ENCODE data around the gene PODXL2.
"Not testable (repeated sequence)": the region's sequence is repeated elsewhere in the genome, so short reads cannot be mapped to it uniquely, and the experiment has no call there.

The PODXL2 gene

GRCh38 chr3:127674790-127675189, 45.8 kb downstream of the PODXL2 start:
- DNase-seq (ENCODE audit: low read depth, low spot score), result no peak

- DNase-seq (ENCODE audit: low read depth, low spot score), result no peak
Measured at GRCh38 chr3:127675651-127676391, 46.8 kb downstream of the PODXL2 start.

GRCh38 chr3:127676456-127676855, 47.5 kb downstream of the PODXL2 start:
- DNase-seq (ENCODE audit: low read depth, low spot score), result no peak

- DNase-seq (ENCODE audit: low read depth, low spot score), result no peak
Measured at GRCh38 chr3:127676921-127677351, 48.0 kb downstream of the PODXL2 start.

GRCh38 chr3:127677541-127678314, 48.7 kb downstream of the PODXL2 start:
- no peak for DNase-seq (ENCODE audit: low read depth, low spot score)

- DNase-seq (ENCODE audit: low read depth, low spot score), result no peak
Measured at GRCh38 chr3:127678315-127678599, 49.3 kb downstream of the PODXL2 start.

- DNase-seq (ENCODE audit: low read depth, low spot score), result no peak
Measured at GRCh38 chr3:127678611-127679533, 49.9 kb downstream of the PODXL2 start.

- DNase-seq (ENCODE audit: low read depth, low spot score), result no peak
Measured at GRCh38 chr3:127679534-127680145, 50.7 kb downstream of the PODXL2 start.

- DNase-seq (ENCODE audit: low read depth, low spot score), result no peak
Measured at GRCh38 chr3:127680146-127680661, 51.2 kb downstream of the PODXL2 start.

- DNase-seq (ENCODE audit: low read depth, low spot score), result no peak
Measured at GRCh38 chr3:127680798-127681221, 51.8 kb downstream of the PODXL2 start.

- not testable (repeated sequence) for DNase-seq (ENCODE audit: low read depth, low spot score)
Measured at GRCh38 chr3:127682175-127682554, 53.2 kb downstream of the PODXL2 start.

- DNase-seq (ENCODE audit: low read depth, low spot score), result no peak
Measured at GRCh38 chr3:127682561-127682960, 53.6 kb downstream of the PODXL2 start.

- DNase-seq (ENCODE audit: low read depth, low spot score), result no peak
Measured at GRCh38 chr3:127684871-127685707, 56.1 kb downstream of the PODXL2 start.

- no peak for DNase-seq (ENCODE audit: low read depth, low spot score)
Measured at GRCh38 chr3:127685708-127686511, 56.9 kb downstream of the PODXL2 start.

- no peak for DNase-seq (ENCODE audit: low read depth, low spot score)
Measured at GRCh38 chr3:127686512-127686894, 57.5 kb downstream of the PODXL2 start.

- no peak for DNase-seq (ENCODE audit: low read depth, low spot score)
Measured at GRCh38 chr3:127687228-127687737, 58.3 kb downstream of the PODXL2 start.

GRCh38 chr3:127688022-127688415, 59.0 kb downstream of the PODXL2 start:
- no peak for DNase-seq (ENCODE audit: low read depth, low spot score)

GRCh38 chr3:127688416-127689265, 59.7 kb downstream of the PODXL2 start:
- DNase-seq (ENCODE audit: low read depth, low spot score), result peak; percentile 56

All from brain pericyte (primary cell).